Activated CD4-positive, alpha-beta T cell treated with anti-CD3 and anti-CD28 coated beads, Interleukin-2, Interleukin-4, amounts not matched to agents 100 ng/mL and 50 ng/mL, durations not matched to agents 16 hours and 8 hours (primary cell): Measurements from ENCODE around the gene BPHL.
"Not testable (repeated sequence)": the region's sequence is repeated elsewhere in the genome, so short reads cannot be mapped to it uniquely, and the experiment has no call there.

Experiments used
- DNase-seq: peaks from one replicate; pipeline ENCODE4 v3.0.0-alpha.2; 2020; ENCODE audit warnings: low spot score

BPHL gene

DNA sequence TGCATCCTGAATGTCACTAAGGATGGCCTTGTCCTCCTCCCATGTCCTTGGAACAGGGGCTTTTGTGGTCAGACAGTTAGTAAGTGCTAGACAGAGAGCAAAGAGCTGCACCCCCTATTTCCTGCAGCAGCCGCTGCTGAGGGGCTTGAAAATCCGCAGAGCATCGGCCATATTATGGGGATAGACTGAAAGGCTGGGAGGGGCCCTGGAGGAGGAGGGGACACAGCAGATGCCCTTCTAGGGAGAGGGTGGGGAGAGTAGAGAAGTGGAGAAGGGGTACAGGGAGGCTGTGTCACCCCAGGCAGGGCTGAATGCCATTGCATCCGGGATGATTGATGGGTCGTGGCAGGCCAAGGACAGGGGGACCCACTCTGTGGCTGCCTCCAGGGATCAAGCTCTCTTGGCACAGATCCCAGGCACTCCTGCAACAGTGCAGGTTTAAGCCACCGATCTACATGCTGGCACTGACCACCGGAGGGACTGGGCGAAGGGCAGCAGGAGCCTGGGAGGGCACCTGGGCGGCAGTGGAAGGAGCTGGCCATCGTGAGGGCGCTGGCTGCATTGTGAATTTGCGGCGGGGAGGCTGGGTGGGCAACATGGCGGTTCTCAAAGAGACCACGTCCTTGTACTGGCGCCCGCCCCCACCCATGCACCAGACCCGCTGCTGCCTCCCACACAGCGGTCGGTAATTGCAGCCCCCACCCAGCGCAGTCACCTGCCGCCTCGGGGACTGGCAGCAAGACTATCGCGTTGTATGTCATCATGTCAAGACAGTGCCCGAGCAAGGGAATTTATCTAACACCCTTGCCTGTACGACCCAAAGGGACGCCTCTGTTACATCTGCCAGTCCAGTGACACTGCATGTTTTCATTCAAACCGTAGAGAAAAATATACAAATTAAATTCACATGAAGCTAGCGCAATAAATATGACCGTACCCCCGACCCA, 37.9 kb downstream of the BPHL start:
- not testable (repeated sequence) for DNase-seq

DNA sequence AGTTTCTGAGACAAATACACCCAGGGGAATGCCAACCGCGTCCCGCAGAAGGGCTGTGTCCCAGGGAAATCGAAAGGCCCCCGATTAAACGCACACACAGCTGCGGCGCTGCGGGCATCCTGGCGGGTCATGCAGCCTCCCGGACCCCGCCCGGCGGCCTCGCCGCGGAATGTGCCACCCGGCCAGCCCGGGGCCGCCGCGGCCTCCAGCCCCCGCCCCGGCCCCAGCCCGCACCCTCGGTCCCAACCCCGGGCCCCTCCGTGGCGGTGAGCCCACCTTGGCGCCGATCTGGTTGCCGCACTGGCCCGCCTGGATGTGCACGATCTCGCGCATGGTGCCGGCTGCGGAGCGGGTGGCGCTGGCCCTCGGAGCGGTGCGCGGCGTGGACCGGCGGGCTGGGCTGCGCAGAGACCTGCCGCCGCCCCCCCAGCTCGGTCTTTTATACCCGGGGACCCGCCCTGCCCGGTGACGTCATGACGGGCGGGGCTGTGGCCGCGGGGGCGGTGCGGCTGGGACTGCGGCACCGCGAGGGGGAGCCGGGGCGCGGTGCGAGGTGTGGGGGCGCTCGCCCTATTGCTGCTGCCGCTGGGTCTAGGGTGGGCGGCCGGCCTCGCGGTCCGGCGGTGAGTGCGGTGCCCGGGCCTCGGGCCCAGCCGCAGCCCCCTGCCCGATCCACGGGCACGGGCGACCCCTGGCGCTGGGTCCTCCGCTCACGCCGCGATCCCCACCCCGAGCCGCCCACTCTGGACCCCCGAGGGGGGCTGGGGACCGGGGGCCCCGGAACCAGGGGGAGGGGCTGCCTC, 38.8 kb downstream of the BPHL start, which contains the start of gene TUBB2A:
TUBB2A (minus strand) TSS at position 414 of the 803 bp plus-strand sequence; CDS start at position 333, 81 bp downstream.
- peak; percentile 75 for DNase-seq

DNA sequence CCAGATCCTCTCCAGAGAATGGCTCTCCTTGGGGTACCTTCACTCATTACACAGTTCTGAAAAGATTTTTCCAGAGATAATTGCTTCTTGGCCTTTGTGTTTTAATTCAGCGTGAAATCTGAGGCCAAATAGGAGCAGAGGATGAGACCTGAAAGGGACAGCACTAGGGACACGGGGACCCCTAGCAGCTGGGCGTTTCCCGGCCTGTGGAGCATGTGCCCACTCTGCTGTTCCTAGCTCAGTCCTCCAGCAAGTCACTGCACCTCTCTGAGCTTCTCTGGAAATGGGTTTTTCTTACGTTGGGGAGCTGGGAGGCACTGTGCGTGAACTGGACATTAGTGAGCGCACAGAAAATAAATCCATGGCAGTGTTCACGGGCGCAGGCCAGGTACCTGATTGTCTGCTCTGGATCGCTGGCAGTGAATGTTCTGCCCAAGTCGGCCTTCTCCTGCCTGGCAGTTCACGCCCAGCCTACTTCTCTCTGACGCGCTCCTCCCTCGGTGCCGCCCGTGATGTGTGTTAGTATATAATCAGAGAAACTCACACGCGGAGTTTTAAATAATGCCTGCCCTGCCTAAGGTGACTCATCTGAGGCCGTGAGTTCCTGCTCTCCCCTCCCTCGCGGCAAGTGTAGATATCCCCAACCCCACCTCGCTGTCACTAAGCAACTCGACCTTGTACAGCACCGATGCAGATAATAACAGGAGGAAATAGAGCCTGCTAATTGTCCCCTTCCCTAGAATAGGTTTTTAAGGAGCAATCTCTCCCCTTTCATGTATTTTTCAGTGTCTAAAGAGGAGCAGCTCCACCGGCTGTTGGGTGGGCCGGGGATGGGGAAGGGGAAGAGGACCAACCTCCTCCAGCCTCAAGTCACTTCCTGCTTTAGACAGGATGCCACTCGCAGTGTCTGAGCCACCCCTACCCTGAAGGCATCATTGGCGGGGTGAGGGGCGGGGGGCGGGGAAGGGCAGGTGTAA, 41.6 kb downstream of the BPHL start:
- no peak for DNase-seq

DNA sequence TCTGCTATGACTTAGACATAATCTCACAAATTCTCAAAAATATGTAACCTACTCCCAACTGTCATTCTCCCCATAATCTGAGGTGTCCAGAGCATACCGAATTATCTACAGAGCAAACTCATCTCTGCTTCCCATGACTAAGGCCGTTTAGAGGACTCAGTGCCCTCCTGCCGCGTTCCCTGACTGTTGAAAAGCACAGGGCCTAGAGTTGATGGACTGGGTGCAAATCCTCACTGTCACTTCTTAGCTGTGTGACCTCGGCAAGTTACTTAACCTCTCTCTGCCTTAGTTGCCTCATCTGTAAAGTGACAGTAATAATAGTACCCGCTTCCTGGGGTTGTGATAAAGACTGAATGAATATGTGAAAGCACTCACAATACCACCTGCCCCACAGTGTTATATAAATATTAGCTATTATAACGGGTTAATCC, 43.6 kb downstream of the BPHL start:
- peak; percentile 29 for DNase-seq

DNA sequence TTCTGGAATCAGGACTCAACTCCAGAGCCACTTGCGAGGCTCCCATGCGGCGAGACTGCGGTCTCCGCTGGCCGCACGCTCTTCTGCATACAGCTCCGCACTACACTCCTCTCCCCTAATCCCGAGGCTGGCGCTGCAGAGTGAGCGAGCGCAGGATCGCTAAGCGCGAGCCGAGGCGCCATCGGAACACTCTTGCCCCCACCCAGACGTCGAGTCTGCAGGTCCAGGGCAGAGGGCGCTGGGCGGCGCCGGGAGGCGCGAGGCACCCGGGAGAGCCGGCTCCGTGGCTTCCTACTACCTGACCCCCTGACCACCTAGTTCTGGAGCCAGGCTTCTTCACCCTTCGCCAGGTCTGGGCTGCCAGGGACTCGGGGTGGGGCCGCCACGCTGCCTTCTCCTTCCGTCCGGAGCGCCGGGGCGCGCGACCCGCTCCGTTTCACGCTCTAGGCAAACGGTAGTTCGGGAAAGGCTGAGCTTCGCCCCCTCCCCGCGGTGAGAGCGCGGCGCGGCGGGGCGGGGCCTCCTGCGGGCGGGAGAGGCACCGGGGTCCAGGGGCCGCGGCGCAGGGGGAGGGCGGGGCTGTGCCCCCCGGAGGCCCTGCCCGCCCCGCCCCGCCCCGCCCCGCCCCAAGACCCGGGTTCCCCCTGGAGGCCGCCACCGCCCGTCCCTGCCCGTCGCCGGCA, 44.2 kb downstream of the BPHL start:
- peak; percentile 24 for DNase-seq

DNA sequence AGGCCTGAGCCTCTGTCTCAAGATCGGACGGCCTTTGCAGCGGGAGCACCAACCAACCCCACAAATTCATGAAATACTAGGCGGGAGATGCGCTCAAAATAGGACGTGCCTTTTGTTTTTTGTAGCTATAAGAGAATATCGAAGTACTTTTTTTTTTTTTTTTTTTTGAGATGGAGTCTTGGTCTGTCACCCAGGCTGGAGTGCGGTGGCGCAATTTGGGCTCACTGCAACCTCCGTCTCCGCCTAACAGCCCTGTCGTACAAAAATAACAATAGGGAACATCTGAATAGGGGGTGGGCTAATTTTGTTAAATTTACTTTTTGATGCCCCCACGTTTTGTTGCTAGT, 44.7 kb downstream of the BPHL start:
- DNase-seq, result no peak

DNA sequence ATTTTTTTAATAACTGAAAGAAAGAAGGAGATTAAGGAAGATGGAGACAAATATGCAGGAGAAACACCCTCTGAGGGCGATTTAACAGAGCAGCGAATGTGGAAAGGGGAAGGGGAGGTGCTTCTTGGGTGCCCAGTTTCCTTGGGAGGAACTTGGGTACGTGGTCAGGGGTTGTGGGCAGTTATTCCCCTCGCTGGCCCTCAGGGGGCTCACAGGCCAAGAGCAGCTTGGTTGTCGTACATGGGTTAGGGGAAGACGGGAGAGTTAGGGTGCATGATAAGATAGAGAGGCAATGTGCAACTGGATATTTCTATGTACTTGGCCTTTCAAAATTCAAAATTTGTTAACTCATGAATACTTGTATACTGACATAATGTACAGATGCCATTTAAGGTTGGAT, 45.9 kb downstream of the BPHL start:
- no peak for DNase-seq

DNA sequence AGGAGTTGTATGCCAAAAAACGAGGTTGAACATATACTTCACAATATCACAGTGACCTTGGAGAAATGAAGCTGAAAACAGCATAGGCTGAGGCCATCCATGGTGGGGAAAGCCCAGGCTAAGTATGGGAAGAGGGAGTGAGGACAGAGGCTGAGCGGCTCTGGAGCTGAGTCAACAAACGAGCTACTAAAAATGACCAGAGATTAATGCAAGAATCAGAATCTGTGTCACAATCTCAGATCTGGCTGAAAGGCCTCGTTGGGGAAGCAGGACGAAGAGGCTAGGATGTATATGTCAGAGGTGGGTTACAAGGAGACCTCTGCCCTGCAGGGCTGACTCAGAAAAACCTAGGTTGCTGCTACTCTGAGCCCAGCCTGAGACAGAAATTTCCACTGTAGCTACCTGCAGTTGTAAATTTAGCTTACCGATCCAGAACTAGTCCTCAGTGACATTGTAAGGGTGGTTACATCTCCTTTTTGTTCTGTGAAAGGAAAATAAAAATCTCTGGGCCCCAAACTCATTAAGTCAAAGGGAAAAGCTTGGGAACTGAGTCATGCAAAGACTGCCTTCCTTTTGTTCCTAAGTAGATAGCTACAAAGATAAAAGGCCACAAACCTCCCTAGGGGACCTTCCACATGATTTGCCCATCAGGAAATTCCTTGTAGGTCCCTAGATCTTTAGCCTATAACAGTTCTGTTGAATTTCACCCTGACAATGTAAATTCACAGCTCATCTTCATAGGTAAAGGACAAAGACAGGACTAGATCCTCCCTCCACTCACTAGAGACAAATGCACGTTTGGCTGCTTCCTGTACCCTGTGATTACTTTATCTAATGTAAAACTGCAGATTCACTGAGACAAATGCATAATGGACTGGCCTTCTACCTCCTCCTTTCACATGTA, 47.4 kb downstream of the BPHL start:
- DNase-seq, result no peak

DNA sequence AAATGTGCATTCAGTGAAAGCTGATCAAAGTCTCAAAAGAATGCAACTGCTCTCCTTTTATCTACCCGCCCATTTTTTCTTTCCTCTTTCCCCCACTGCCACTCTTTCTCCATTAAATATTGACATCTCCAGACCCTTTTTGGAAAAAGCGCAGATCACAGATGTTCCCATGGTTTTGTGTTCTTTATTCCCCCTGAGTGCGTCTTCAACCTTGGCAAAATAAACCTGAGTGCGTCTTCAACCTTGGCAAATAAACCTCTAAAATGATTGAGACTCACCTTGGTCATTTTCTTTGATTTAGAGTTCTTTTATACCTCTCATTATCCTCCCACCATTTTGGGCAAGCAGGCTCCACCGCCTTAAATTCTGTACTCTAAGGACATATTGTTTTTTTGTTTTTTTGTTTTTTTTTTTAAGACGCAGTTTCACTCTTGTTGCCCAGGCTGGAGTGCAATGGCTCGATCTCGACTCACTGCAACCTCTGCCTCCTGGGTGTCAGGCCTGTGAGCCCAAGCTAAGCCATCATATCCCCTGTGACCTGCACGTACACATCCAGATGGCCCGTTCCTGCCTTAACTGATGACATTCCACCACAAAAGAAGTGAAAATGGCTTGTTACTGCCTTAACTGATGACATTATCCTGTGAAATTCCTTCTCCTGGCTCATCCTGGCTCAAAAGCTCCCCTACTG, 48.2 kb downstream of the BPHL start:
- DNase-seq, result not testable (repeated sequence)

DNA sequence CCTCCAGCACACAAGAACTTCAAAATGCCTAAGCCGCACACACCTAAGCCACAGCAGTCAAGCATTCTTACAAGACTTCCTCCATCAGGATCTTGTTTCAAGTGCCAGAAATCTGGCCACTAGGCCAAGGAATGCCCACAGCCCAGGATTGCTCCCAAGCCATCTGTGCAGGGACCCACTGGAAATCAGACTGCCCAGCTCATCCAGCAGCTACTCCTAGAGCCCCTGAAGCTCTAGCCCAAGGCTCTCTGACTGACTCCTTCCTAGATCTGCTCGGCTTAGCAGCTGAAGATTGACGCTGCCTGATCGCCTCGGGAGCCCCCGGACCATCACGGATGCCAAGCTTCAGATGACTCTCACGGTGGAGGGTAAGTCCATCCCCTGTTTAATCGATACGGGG, 49.5 kb downstream of the BPHL start:
- DNase-seq, result not testable (repeated sequence)

DNA sequence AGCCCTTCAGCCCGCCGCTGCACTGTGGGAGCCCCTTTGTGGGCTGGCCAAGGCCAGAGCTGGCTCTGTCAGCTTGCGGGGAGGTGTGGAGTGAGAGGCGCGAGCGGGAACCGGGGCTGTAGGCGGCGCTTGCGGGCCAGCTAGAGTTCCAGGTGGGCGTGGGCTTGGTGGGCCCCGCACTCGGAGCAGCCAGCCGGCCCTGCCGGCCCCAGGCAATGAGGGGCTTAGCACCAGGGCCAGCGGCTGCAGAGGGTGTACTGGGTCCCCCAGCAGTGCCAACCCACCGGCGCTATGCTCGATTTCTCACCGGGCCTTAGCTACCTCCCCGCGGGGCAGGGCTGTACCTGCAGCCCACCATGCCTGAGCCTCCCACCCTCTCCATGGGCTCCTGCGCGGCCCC, 52.2 kb downstream of the BPHL start:
- DNase-seq, result not testable (repeated sequence)

DNA sequence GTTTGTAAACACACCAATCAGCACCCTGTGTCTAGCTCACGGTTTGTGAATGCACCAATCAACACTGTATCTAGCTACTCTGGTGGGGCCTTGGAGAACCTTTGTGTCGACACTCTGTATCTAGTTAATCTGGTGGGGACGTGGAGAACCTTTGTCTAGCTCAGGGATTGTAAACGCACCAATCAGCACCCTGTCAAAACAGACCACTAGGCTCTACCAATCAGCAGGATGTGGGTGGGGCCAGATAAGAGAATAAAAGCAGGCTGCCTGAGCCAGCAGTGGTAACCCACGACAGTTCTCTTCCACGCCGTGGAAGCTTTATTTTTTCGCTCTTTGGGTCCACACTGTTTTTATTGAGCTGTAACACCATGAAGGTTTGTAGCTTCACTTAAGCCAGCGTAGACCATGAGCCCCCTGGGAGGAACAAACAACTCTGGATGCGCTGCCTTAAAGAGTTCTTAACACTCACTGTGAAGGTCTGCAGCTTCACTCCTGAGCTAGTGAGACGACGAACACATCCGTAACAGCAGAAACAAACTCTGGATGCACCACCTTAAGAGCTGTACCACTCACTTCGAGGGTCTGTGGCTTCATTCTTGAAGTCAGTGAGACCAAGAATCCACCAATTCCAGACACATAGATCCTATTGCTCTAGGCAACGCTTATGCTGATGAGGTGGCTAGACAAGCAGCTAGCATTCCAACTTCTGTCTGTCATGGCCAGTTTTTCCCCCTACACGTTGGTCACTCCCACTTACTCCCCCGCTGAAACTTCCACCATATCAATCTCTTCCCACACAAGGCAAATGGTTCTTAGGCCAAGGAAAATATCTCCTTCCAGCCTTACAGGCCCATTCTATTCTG, 53.0 kb downstream of the BPHL start:
- DNase-seq, result not testable (repeated sequence)

DNA sequence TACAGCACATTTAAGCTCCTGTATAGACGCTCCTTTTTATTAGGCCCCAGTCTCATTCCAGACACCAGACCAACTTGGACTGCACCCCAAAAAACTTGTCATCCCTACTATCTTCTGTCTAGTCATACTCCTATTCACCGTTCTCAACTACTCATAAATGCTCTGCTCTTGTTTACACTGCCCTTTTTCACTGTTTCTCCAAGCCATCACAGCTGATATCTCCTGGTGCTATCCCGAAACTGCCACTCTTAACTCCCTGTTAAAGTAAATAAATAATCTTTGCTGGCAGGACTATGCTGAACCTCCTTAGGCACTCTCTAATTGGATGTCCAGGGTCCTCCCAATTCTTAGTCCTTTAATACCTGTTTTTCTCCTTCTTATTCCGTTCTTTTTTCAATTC, 54.3 kb downstream of the BPHL start:
- DNase-seq, result not testable (repeated sequence)

DNA sequence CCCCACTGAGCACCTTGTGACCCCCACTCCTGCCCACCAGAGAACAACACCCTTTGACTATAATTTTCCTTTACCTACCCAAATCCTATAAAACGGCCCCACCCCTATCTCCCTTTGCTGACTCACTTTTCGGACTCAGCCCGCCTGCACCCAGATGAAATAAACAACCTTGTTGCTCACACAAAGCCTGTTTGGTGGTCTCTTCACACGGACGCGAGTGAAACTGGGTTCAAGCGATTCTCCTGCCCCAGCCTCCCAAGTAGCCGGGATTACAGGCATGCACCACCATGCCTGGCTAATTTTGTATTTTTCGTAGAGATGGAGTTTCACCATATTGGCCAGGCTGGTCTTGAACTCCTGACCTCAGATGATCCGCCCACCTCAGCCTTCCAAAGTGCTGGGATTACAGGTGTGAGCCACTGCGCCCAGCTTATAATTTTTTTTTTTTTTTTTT, 55.2 kb downstream of the BPHL start:
- DNase-seq, result not testable (repeated sequence)

DNA sequence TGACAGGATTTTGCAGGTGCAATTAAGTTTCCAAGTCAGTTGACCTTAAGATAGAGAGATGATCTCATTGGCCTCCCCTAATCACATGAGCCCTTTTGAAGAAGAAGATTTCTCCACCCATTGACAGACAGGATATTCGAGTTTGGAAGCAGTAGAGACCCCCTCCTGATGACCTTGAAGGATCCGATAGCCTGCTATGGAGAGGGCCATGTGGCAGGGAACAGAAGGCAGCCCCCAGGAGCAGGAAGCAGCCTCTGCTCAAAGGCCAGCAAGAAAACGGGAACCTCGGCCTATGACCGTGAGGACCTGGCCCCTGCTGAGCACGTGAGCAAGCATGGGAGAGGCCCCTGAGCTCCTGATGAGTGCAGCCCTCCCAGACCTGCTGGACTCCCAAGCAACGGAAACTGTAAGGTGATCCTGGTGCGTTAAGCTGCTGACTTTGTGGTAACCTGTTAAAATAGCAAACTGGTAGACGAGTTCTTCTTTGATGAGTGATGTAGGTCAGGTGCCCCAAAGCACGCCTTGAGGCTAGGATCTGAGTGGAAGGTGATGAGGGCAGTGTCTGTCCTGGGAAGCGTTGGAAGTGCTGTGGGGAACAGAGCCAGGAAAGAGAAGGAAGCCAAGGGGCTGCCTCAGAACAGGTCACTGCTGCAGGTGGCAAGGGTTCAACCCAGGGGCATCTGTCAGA, 57.3 kb downstream of the BPHL start:
- no peak for DNase-seq

DNA sequence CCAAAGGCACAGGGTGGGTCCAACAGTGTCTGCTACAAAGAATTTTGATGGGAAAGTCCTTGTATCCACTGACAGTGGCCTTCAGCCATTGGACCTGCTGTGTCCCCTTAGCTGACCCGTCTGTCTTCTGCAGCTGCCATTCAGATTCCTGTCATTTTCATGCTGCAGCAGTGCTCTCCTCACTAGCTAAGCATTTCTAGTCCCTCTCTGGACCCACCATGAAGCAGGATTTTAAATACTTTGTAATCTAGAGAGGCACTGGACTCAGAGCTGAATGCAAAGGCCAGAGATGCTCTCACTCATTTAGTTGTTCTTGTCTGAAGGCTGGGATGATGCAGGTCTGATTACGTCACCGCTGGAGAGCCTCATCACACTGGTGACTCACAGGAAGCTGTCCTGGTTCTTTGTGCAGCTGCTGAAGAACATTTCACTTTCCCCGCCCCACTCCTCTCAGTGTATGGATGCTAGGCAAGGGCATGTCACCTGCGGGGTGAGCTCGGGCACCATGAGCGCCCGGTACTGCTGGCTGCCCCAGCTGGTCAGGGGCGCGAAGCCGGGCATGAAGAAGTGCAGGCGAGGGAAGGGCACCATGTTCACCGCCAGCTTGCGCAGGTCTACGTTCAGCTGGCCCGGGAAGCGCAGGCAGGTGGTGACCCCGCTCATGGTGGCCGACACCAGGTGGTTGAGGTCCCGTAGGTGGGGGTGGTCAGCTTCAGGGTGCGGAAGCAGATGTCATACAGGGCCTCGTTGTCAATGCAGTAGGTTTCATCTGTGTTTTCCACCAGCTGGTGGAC, 58.2 kb downstream of the BPHL start:
- DNase-seq, result peak; percentile 59

DNA sequence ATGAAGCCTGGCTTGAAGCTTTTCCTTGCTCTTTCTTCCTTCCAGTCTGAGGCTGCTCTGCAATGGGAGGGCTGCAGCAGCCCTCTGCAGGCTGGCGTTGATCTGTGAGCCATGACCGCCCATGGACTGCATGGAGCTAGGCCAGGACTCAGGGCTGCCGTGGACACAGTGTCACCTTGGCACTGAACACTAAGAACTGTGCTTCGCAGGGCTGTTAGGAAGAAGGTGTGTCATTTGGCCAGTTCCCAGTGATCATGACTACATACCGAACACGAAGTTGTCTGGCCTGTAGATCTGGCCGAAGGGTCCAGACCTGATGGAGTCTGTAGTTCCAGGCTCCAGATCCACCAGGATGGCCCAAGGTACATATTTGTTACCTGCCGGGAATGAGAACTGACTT, 60.2 kb downstream of the BPHL start:
- DNase-seq, result not testable (repeated sequence)
